LNCAP (cell line): ENCODE results near the gene KIF26A.

ENCODE experiments used
- CTCF ChIP-seq: fragments of 450-650 bp; IDR thresholded peaks from 2 replicates; pipeline ENCODE4 v1.5.1; 2017; ENCODE audit warnings: mild to moderate bottlenecking

KIF26A gene

GRCh38 chr14:104158827-104159798 is 20.7 kb downstream of the KIF26A start:
- no peak for TF ChIP-seq CTCF

- TF ChIP-seq CTCF: no peak
These were observed 21.6 kb downstream of the KIF26A start for GRCh38 chr14:104159990-104160389.

GRCh38 chr14:104161602-104162367 is 23.4 kb downstream of the KIF26A start:
- TF ChIP-seq CTCF: no peak

- TF ChIP-seq CTCF: no peak
These were observed 24.1 kb downstream of the KIF26A start for GRCh38 chr14:104162495-104162894.

GRCh38 chr14:104163541-104163940 is 25.2 kb downstream of the KIF26A start:
- TF ChIP-seq CTCF: no peak

GRCh38 chr14:104164041-104164440 is 25.7 kb downstream of the KIF26A start:
- no peak for TF ChIP-seq CTCF

- TF ChIP-seq CTCF: no peak
These were observed 26.1 kb downstream of the KIF26A start for GRCh38 chr14:104164512-104164911.
